HepG2 (cell line): ENCODE data around the gene UTS2R. TPM values are rescaled to one million over a fixed set of nuclear protein-coding genes. Genes with fewer than 3 reads are reported as not detected.

ENCODE experiments used
- ATAC-seq: fragments of 200-7000 bp; cut with Tn5 transposase; 3 replicates; pipeline ENCODE4 v1.9.1; 2020; ENCODE audit warnings: mild to moderate bottlenecking, moderate library complexity
- BruUV-seq: library from RNA; stranded (reverse); fragments of 400-500 nt; replicated peaks from 2 replicates; lab custom pipeline; 2021; lab: Mats Ljungman, UMichigan
- CTCF ChIA-PET: fragments of 300-600 bp; formaldehyde crosslinking; extraction: SDS; loops from one replicate; lab custom pipeline; 2021; ENCODE audit warnings: low total read pairs, inconsistent platforms, low intra/inter-chr PET ratio; lab: Yijun Ruan, JAX
- POLR2A ChIA-PET: fragments of 350-600 bp; sonication (Branson Sonifier 250); formaldehyde crosslinking; loops from one replicate; lab custom pipeline; 2020; ENCODE audit warnings: antibody characterized with exemption, inconsistent platforms; lab: Yijun Ruan, JAX
- DNase-seq: peaks from one replicate; pipeline ENCODE4 v3.0.0-alpha.2; 2015; ENCODE audit warnings: low spot score
- FAIRE-seq: peaks from 3 replicates; lab custom pipeline; 2011; peaks lifted over from hg19 to GRCh38; lab: Jason Lieb, UNC
- H2AFZ ChIP-seq: one replicate; pipeline ENCODE4 v1.6.1; 2011; ENCODE audit warnings: low read length, inconsistent platforms
- H3K27ac ChIP-seq: fragments of 300-600 bp; 3 replicates; pipeline ENCODE4 v1.8.0; 2011; ENCODE audit warnings: mixed run types, mild to moderate bottlenecking, mixed read lengths, low read length, inconsistent platforms; ENCODE audit not compliant: insufficient read depth; ENCODE audit errors: extremely low read length
- H3K27me3 ChIP-seq, 2 experiments: fragments of 200-600 bp in 1 of 2; 2 replicates in 1 of 2; 3 replicates in 1 of 2; pipeline versions ENCODE4 v1.6.0 to v1.8.0; 2011; ENCODE audit warnings: low read length in 2 of 2, mild to moderate bottlenecking in 2 of 2, moderate library complexity in 2 of 2, inconsistent platforms in 1 of 2; ENCODE audit not compliant: insufficient read depth in 2 of 2, control insufficient read depth in 1 of 2
- H3K36me3 ChIP-seq, 2 experiments: fragments of 200-600 bp in 1 of 2; replicated peaks in 1 of 2; 2 replicates in 1 of 2; 3 replicates in 1 of 2; pipeline versions ENCODE4 v1.5.1 to v1.8.0; 2011; ENCODE audit warnings: low read length in 2 of 2, inconsistent platforms in 1 of 2; ENCODE audit not compliant: insufficient read depth in 2 of 2, control insufficient read depth in 1 of 2
- H3K4me1 ChIP-seq: 2 replicates; pipeline ENCODE4 v1.5.1; 2012; ENCODE audit warnings: low read length, inconsistent platforms; ENCODE audit not compliant: insufficient read depth
- H3K4me2 ChIP-seq: 2 replicates; pipeline ENCODE4 v1.6.0; 2011; ENCODE audit warnings: low read depth, low read length, inconsistent platforms
- H3K4me3 ChIP-seq, 3 experiments: fragments of 200-600 bp in 1 of 3; sonication (generic), shearing (Covaris generic) in 1 of 3; replicated peaks in 1 of 3; 2 replicates each; pipeline ENCODE4 v1.5.1; 2011 to 2016; ENCODE audit warnings: low read length in 3 of 3, inconsistent platforms in 2 of 3, low read depth in 2 of 3, mild to moderate bottlenecking in 2 of 3, control low read depth in 1 of 3, mixed read lengths in 1 of 3; ENCODE audit not compliant: insufficient read depth in 1 of 3
- H3K79me2 ChIP-seq: one replicate; pipeline ENCODE4 v1.6.1; 2011; ENCODE audit warnings: low read length, inconsistent platforms; ENCODE audit not compliant: insufficient read depth
- H3K9ac ChIP-seq: 2 replicates; pipeline ENCODE4 v1.6.0; 2011; ENCODE audit warnings: mild to moderate bottlenecking, low read depth, low read length, inconsistent platforms; ENCODE audit not compliant: insufficient read depth
- H3K9me3 ChIP-seq: 2 replicates; pipeline ENCODE4 v1.5.1; 2012; ENCODE audit warnings: mild to moderate bottlenecking, low read length
- H4K20me1 ChIP-seq: 2 replicates; pipeline ENCODE4 v1.6.0; 2011; ENCODE audit warnings: inconsistent platforms, mild to moderate bottlenecking, low read length, moderate library complexity; ENCODE audit not compliant: insufficient read depth
- CREM ChIP-seq, 2 experiments: sonication (generic) in 1 of 2; formaldehyde crosslinking in 1 of 2; IDR thresholded peaks; 2 replicates each; pipeline versions ENCODE4 v1.4.0 to v1.6.1; 2016 to 2020; ENCODE audit warnings: antibody characterized with exemption in 1 of 2, mild to moderate bottlenecking in 1 of 2, missing genetic modification reagents in 1 of 2
- GFI1 ChIP-seq: sonication (generic); formaldehyde crosslinking; IDR thresholded peaks from 2 replicates; pipeline ENCODE4 v1.5.0; 2020; ENCODE audit warnings: missing genetic modification reagents, mild to moderate bottlenecking, borderline replicate concordance
- KLF6 ChIP-seq: IDR thresholded peaks from 2 replicates; pipeline ENCODE4 v1.8.0; 2016; ENCODE audit warnings: missing biosample characterization, missing genetic modification reagents
- ZNF224 ChIP-seq: sonication (generic); formaldehyde crosslinking; IDR thresholded peaks from 2 replicates; pipeline ENCODE4 v1.5.0; 2020; ENCODE audit warnings: mild to moderate bottlenecking, missing genetic modification reagents
- ZNF558 ChIP-seq: sonication (generic); formaldehyde crosslinking; IDR thresholded peaks from 2 replicates; pipeline ENCODE4 v1.9.0; 2022; ENCODE audit warnings: mild to moderate bottlenecking, missing genetic modification reagents, borderline replicate concordance
- ZNF720 ChIP-seq: sonication (generic); formaldehyde crosslinking; IDR thresholded peaks from 2 replicates; pipeline ENCODE4 v1.4.0; 2020; ENCODE audit warnings: missing genetic modification reagents
- ZNF776 ChIP-seq: sonication (generic); formaldehyde crosslinking; IDR thresholded peaks from 2 replicates; pipeline ENCODE4 v1.4.0; 2020; ENCODE audit warnings: mild to moderate bottlenecking, missing genetic modification reagents
- ZNF839 ChIP-seq: sonication (generic); formaldehyde crosslinking; IDR thresholded peaks from 2 replicates; pipeline ENCODE4 v1.4.0; 2020; ENCODE audit warnings: missing genetic modification reagents, mild to moderate bottlenecking, borderline replicate concordance
- ZNF891 ChIP-seq: sonication (generic); formaldehyde crosslinking; IDR thresholded peaks from 2 replicates; pipeline ENCODE4 v1.5.0; 2020; ENCODE audit warnings: mild to moderate bottlenecking, missing genetic modification reagents
- WGBS: methylation state at CpG from one replicate; pipeline ENCODE4 v1.1.6; 2017; ENCODE audit warnings: low lambda C conversion rate; 5-methylcytosine and 5-hydroxymethylcytosine counted together
- in situ Hi-C: cut with HindIII; loops from 2 replicates; pipeline ENCODE4 v1.10.0; 2017; ENCODE audit warnings: low pct_unique_long_range_greater_than_20kb; ENCODE audit not compliant: extremely low pct_ligation_motif_present
- intact Hi-C: fragments of 100-400 bp; cut with micrococcal nuclease; formaldehyde crosslinking; loops from one replicate; pipeline ENCODE4 v1.10.0; 2022; ENCODE audit not compliant: unreplicated experiment
- polyA plus RNA-seq, 8 experiments: library from polyadenylated mRNA; depleted of rRNA in 3 of 8; stranded (reverse) in 7 of 8; unstranded in 1 of 8; fragments of >200 nt; fragmentation: Illumina TruSeq in 4 of 8; extraction: Trizol in 4 of 8; gene quantifications; 2 replicates each; pipeline versions ENCODE4 v1.2.1 to v1.2.3, GENCODE V29; 2011 to 2016; ENCODE audit warnings: low read depth in 4 of 8, missing spikeins in 1 of 8, mixed read lengths in 1 of 8; ENCODE audit not compliant: insufficient read depth in 1 of 8
- total RNA-seq, 5 experiments: library from RNA; depleted of rRNA; stranded (reverse); fragments of >200 nt; fragmentation: Illumina TruSeq; extraction: Trizol; gene quantifications; 2 replicates each; pipeline ENCODE4 v1.2.3, GENCODE V29; 2016; ENCODE audit warnings: low read depth in 1 of 5
- TF ChIP-seq, protein P1 (sequence below): sonication (generic); formaldehyde crosslinking; IDR thresholded peaks from 2 replicates; pipeline ENCODE4 v1.5.0; 2020; ENCODE audit warnings: missing genetic modification reagents
- TF ChIP-seq, protein P2 (sequence below): sonication (generic); formaldehyde crosslinking; IDR thresholded peaks from 2 replicates; pipeline ENCODE4 v1.4.0; 2020; ENCODE audit warnings: mild to moderate bottlenecking, missing genetic modification reagents
- TF ChIP-seq, protein P3 (sequence below): IDR thresholded peaks from 2 replicates; pipeline ENCODE4 v1.6.1; 2016; ENCODE audit warnings: low read depth
- TF ChIP-seq, protein P4 (sequence below): sonication (generic); formaldehyde crosslinking; IDR thresholded peaks from 2 replicates; pipeline ENCODE4 v1.4.0; 2020; ENCODE audit warnings: mild to moderate bottlenecking, missing genetic modification reagents

UTS2R gene
- total and polyA plus RNA-seq, 2 of the 13 experiments (the other 11 are each of a cell fraction or from before 2014, with no cell fraction given) = 0.13 to 0.15 TPM

GRCh38 chr17:82324566-82325285 is 46.8 kb upstream of the UTS2R start (continued):
- no peak for TF ChIP-seq KLF6 (CRISPR knock-in tag)
- TF ChIP-seq, protein P1, sequence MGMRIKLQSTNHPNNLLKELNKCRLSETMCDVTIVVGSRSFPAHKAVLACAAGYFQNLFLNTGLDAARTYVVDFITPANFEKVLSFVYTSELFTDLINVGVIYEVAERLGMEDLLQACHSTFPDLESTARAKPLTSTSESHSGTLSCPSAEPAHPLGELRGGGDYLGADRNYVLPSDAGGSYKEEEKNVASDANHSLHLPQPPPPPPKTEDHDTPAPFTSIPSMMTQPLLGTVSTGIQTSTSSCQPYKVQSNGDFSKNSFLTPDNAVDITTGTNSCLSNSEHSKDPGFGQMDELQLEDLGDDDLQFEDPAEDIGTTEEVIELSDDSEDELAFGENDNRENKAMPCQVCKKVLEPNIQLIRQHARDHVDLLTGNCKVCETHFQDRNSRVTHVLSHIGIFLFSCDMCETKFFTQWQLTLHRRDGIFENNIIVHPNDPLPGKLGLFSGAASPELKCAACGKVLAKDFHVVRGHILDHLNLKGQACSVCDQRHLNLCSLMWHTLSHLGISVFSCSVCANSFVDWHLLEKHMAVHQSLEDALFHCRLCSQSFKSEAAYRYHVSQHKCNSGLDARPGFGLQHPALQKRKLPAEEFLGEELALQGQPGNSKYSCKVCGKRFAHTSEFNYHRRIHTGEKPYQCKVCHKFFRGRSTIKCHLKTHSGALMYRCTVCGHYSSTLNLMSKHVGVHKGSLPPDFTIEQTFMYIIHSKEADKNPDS (CRISPR knock-in tag) = no peak

- BruUV-seq = TSS peak; percentile 40
- peak overlapping the region; percentile 82 for H3K4me2 ChIP-seq
- peak overlapping the region; percentile 73 for H3K27ac ChIP-seq
- in situ Hi-C loops = no loop called here
- FAIRE-seq (peak; percentile 89), DNase-seq (no peak), ATAC-seq (peak; percentile 59)
- H3K9ac ChIP-seq = peak overlapping the region; percentile 64
- no peaks in the 10 kb centered on the region for H4K20me1 ChIP-seq
- intact Hi-C loops = no loop called here
- no peak overlapping the region for H2AFZ ChIP-seq
- WGBS = 23% methylated on average over 19 of the region's 30 CpGs
- H3K79me2 ChIP-seq = peaks cover 4% of the 10 kb centered on the region
- no peaks in the 10 kb centered on the region for H3K36me3 ChIP-seq
- POLR2A ChIA-PET = interaction anchor here (0.7 to 20.8 kb wide), 20 partner anchors 8 to 170 kb away, joined by 3 to 270 read pairs (median 4); partner anchors contain the start of genes CD7, CSNK1D and SLC16A3
- H3K27me3 ChIP-seq = no peaks in the 10 kb centered on the region
- H3K9me3 ChIP-seq = no peaks in the 10 kb centered on the region
- CTCF ChIA-PET = no interaction called here
- peaks cover 90% of the 10 kb centered on the region for H3K4me1 ChIP-seq
- peak overlapping the region; percentile 17 to 66 (median 52); a peak in 5 of 6 replicates for H3K4me3 ChIP-seq
- TF ChIP-seq GFI1 (CRISPR knock-in tag) (peak; percentile 45; the same call in 1 of the 2 replicates), ZNF891 (CRISPR knock-in tag) (peak; percentile 59), ZNF776 (CRISPR knock-in tag) (peak; percentile 70; the same call in 1 of the 2 replicates), ZNF558 (CRISPR knock-in tag) (peak; percentile 79; the same call in 1 of the 2 replicates), ZNF224 (CRISPR knock-in tag) (no peak), ZNF839 (CRISPR knock-in tag) (0 out of 2 replicates have a peak, but pooled peaks have one; percentile 15), CREM (IDR thresholded peaks at IDR 0.05) (peak; percentile 13; the same call in 1 of the 2 replicates), CREM (CRISPR knock-in tag; IDR thresholded peaks at IDR 0.05) (no peak), ZNF720 (CRISPR knock-in tag) (0 out of 2 replicates have a peak, but pooled peaks have one; percentile 76)
- TF ChIP-seq, protein P2, sequence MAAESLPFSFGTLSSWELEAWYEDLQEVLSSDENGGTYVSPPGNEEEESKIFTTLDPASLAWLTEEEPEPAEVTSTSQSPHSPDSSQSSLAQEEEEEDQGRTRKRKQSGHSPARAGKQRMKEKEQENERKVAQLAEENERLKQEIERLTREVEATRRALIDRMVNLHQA (CRISPR knock-in tag) = no peak
- TF ChIP-seq, protein P3, sequence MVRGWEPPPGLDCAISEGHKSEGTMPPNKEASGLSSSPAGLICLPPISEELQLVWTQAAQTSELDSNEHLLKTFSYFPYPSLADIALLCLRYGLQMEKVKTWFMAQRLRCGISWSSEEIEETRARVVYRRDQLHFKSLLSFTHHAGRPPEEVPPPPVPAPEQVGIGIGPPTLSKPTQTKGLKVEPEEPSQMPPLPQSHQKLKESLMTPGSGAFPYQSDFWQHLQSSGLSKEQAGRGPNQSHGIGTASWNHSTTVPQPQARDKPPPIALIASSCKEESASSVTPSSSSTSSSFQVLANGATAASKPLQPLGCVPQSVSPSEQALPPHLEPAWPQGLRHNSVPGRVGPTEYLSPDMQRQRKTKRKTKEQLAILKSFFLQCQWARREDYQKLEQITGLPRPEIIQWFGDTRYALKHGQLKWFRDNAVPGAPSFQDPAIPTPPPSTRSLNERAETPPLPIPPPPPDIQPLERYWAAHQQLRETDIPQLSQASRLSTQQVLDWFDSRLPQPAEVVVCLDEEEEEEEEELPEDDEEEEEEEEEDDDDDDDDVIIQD (CRISPR knock-in tag) = 0 out of 2 replicates have a peak, but pooled peaks have one; percentile 14
- TF ChIP-seq, protein P4, sequence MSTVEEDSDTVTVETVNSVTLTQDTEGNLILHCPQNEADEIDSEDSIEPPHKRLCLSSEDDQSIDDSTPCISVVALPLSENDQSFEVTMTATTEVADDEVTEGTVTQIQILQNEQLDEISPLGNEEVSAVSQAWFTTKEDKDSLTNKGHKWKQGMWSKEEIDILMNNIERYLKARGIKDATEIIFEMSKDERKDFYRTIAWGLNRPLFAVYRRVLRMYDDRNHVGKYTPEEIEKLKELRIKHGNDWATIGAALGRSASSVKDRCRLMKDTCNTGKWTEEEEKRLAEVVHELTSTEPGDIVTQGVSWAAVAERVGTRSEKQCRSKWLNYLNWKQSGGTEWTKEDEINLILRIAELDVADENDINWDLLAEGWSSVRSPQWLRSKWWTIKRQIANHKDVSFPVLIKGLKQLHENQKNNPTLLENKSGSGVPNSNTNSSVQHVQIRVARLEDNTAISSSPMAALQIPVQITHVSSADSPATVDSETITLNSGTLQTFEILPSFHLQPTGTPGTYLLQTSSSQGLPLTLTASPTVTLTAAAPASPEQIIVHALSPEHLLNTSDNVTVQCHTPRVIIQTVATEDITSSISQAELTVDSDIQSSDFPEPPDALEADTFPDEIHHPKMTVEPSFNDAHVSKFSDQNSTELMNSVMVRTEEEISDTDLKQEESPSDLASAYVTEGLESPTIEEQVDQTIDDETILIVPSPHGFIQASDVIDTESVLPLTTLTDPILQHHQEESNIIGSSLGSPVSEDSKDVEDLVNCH = no peak
Observed at GRCh38 chr17:82325286-82326180, 46.0 kb upstream of the UTS2R start.
